A549 (cell line): ENCODE data around the gene TBC1D12. TPM values are rescaled to one million over a fixed set of nuclear protein-coding genes. Genes with fewer than 3 reads are reported as not detected.
"Not testable (repeated sequence)": the region's sequence is repeated elsewhere in the genome, so short reads cannot be mapped to it uniquely, and the experiment has no call there.

ENCODE experiments used
- ATAC-seq, 2 experiments: fragments of 200-7000 bp in 1 of 2; fragments of >200 bp in 1 of 2; cut with Nextera tagmentation in 1 of 2; cut with Tn5 transposase in 1 of 2; 3 replicates each; pipeline versions ENCODE4 v1.8.0 to v1.9.1; 2018 to 2020; ENCODE audit warnings: mild to moderate bottlenecking in 1 of 2, moderate library complexity in 1 of 2
- CTCF ChIA-PET: fragments of 300-600 bp; sonication (Branson Sonifier 250); formaldehyde crosslinking; extraction: SDS; loops from one replicate; lab custom pipeline; 2021; ENCODE audit warnings: antibody characterized with exemption, inconsistent platforms; lab: Yijun Ruan, JAX
- POLR2A ChIA-PET: fragments of 350-600 bp; formaldehyde crosslinking; extraction: SDS; loops from one replicate; lab custom pipeline; 2021; ENCODE audit warnings: antibody characterized with exemption, inconsistent platforms; lab: Yijun Ruan, JAX
- DNase-seq, 2 experiments: peaks; one replicate each; pipeline versions ENCODE4 v3.0.0 to v3.0.0-alpha.2; 2011 to 2016; ENCODE audit warnings: low read depth in 1 of 2, low spot score in 1 of 2
- FAIRE-seq: peaks from 2 replicates; lab custom pipeline; 2011; peaks lifted over from hg19 to GRCh38; lab: Jason Lieb, UNC
- H3K27ac ChIP-seq, 2 experiments: fragments of >200 bp; sonication (Bioruptor Twin); formaldehyde crosslinking; 3 replicates each; pipeline ENCODE4 v1.5.1; 2016 to 2017
- H3K4me1 ChIP-seq: fragments of >200 bp; sonication (Bioruptor Twin); formaldehyde crosslinking; 3 replicates; pipeline ENCODE4 v1.6.1; 2016
- H3K4me2 ChIP-seq: fragments of >200 bp; sonication (Bioruptor Twin); formaldehyde crosslinking; 3 replicates; pipeline ENCODE4 v1.6.1; 2016
- H3K4me3 ChIP-seq: fragments of >200 bp; sonication (Bioruptor Twin); formaldehyde crosslinking; 3 replicates; pipeline ENCODE4 v1.5.1; 2016
- H3K9me3 ChIP-seq: fragments of >200 bp; sonication (Bioruptor Twin); formaldehyde crosslinking; 3 replicates; pipeline ENCODE4 v1.6.1; 2016
- ATOH8 ChIP-seq: fragments of 250-450 bp; sonication (Bioruptor Pico); IDR thresholded peaks from 2 replicates; pipeline ENCODE4 v1.5.0; 2020; ENCODE audit warnings: low read depth, mild to moderate bottlenecking, moderate library complexity
- CEBPB ChIP-seq, 2 experiments: fragments of >200 bp in 1 of 2; sonication (Bioruptor Twin) in 1 of 2; formaldehyde crosslinking in 1 of 2; IDR thresholded peaks; 2 replicates each; pipeline ENCODE4 v1.6.1; 2012 to 2016
- EHF ChIP-seq: fragments of 250-450 bp; sonication (Bioruptor Pico); IDR thresholded peaks from 2 replicates; pipeline ENCODE4 v1.5.0; 2020; ENCODE audit warnings: mild to moderate bottlenecking
- FOSL2 ChIP-seq, 2 experiments: fragments of 450-650 bp in 1 of 2; fragments of >200 bp in 1 of 2; sonication (Bioruptor Twin) in 1 of 2; formaldehyde crosslinking; IDR thresholded peaks; 2 replicates each; pipeline versions ENCODE4 v1.5.0 to v1.6.1; 2016 to 2020; ENCODE audit warnings: mild to moderate bottlenecking in 1 of 2, moderate library complexity in 1 of 2
- HES2 ChIP-seq: fragments of >200 bp; sonication (Bioruptor Twin); formaldehyde crosslinking; IDR thresholded peaks from 2 replicates; pipeline ENCODE4 v1.6.1; 2016
- HEYL ChIP-seq: fragments of 250-450 bp; sonication (Bioruptor Pico); IDR thresholded peaks from 2 replicates; pipeline ENCODE4 v1.8.0; 2021; ENCODE audit warnings: mild to moderate bottlenecking, moderate library complexity
- HOXB13 ChIP-seq: fragments of 250-450 bp; sonication (Bioruptor Pico); IDR thresholded peaks from 2 replicates; pipeline ENCODE4 v1.5.0; 2020; ENCODE audit warnings: low read depth, mild to moderate bottlenecking, moderate library complexity
- HOXB5 ChIP-seq: fragments of 250-450 bp; sonication (Bioruptor Pico); IDR thresholded peaks from 2 replicates; pipeline ENCODE4 v1.5.0; 2020; ENCODE audit warnings: mild to moderate bottlenecking, moderate library complexity
- JUN ChIP-seq, 2 experiments: fragments of >200 bp; sonication (Bioruptor Twin); formaldehyde crosslinking; IDR thresholded peaks; 2 replicates in 1 of 2; 3 replicates in 1 of 2; pipeline ENCODE4 v1.6.1; 2016 to 2017
- MAX ChIP-seq: IDR thresholded peaks from 2 replicates; pipeline ENCODE4 v1.6.1; 2012
- MAZ ChIP-seq: fragments of 150-350 bp; IDR thresholded peaks from 2 replicates; pipeline ENCODE4 v1.6.1; 2014; ENCODE audit warnings: antibody characterized with exemption, low read depth, low read length, borderline replicate concordance
- NPAS2 ChIP-seq: fragments of 250-450 bp; sonication (Bioruptor Pico); IDR thresholded peaks from 2 replicates; pipeline ENCODE4 v1.8.0; 2022; ENCODE audit warnings: mild to moderate bottlenecking, moderate library complexity, borderline replicate concordance
- RAD21 ChIP-seq, 2 experiments: fragments of >200 bp in 1 of 2; sonication (Bioruptor Twin) in 1 of 2; formaldehyde crosslinking in 1 of 2; IDR thresholded peaks in 1 of 2; conservative IDR thresholded peaks in 1 of 2; 2 replicates in 1 of 2; 3 replicates in 1 of 2; pipeline ENCODE4 v1.6.1; 2012 to 2018; ENCODE audit warnings: inconsistent platforms in 1 of 2
- TFCP2L1 ChIP-seq: fragments of 250-450 bp; sonication (Bioruptor Pico); IDR thresholded peaks from 2 replicates; pipeline ENCODE4 v1.5.0; 2021; ENCODE audit warnings: mild to moderate bottlenecking
- USF2 ChIP-seq: fragments of 450-650 bp; IDR thresholded peaks from 2 replicates; pipeline ENCODE4 v1.6.1; 2014; ENCODE audit warnings: antibody characterized with exemption
- ZC3H11A ChIP-seq: fragments of 450-650 bp; IDR thresholded peaks from 2 replicates; pipeline ENCODE4 v1.6.1; 2014; ENCODE audit warnings: antibody characterized with exemption, mild to moderate bottlenecking
- ZNF302 ChIP-seq: fragments of 250-450 bp; sonication (Bioruptor Pico); IDR thresholded peaks from 2 replicates; pipeline ENCODE4 v1.9.0; 2021; ENCODE audit warnings: inconsistent platforms, mild to moderate bottlenecking, moderate library complexity
- WGBS: methylation state at CpG from one replicate; pipeline ENCODE4 v1.1.6; 2017; ENCODE audit errors: missing lambda C conversion rate; 5-methylcytosine and 5-hydroxymethylcytosine counted together
- polyA plus RNA-seq, 4 experiments: library from polyadenylated mRNA; depleted of rRNA in 3 of 4; stranded (reverse); fragments of >200 nt; fragmentation: RNase III in 1 of 4; extraction: RNeasy Plus Mini Kit Qiagen cat#74134 plus additional on column Dnase treatment in 1 of 4; gene quantifications; 2 replicates in 3 of 4; 3 replicates in 1 of 4; pipeline ENCODE4 v1.2.3, GENCODE V29; 2011 to 2017

TBC1D12 gene
- polyA plus RNA-seq, 2 of the 4 experiments (the other 2 are of a cell fraction) = 4.4 to 5.7 TPM

GRCh38 chr10:94376865-94377264 is 25.5 kb upstream of the TBC1D12 start:
- TF ChIP-seq EHF (CRISPR knock-in tag) = no peak
- no peak for TF ChIP-seq HES2
- no peak for TF ChIP-seq TFCP2L1
- TF ChIP-seq ZC3H11A = no peak
- TF ChIP-seq RAD21 (conservative IDR thresholded peaks at IDR 0.05 in 1 of 2, IDR thresholded peaks at IDR 0.05 in 1 of 2) = no peak
- no peak for TF ChIP-seq HOXB13 (CRISPR knock-in tag)
- TF ChIP-seq USF2 = no peak
- TF ChIP-seq MAZ = no peak
- TF ChIP-seq HEYL (CRISPR knock-in tag) = no peak
- TF ChIP-seq MAX = no peak
- TF ChIP-seq ZNF302 (CRISPR knock-in tag) = no peak
- TF ChIP-seq NPAS2 (CRISPR knock-in tag) = no peak
- TF ChIP-seq ATOH8 = no peak
- TF ChIP-seq JUN (IDR thresholded peaks at IDR 0.05) = no peak
- Histone ChIP-seq H3K4me3 (no peak overlapping the region), H3K27ac (no peak overlapping the region), H3K9me3 (no peaks in the 10 kb centered on the region), H3K4me2 (no peak overlapping the region), H3K4me1 (no peaks in the 10 kb centered on the region)
- no peak for FAIRE-seq
- WGBS = 42% methylated on average over 2 of the region's 2 CpGs
- no peak for ATAC-seq
- no peak for DNase-seq
- ChIA-PET CTCF (no interaction called here), POLR2A (no interaction called here)

- Histone ChIP-seq H3K4me3 (no peak overlapping the region), H3K9me3 (no peaks in the 10 kb centered on the region), H3K4me1 (no peaks in the 10 kb centered on the region), H3K4me2 (no peak overlapping the region)
- ATAC-seq (no peak), FAIRE-seq (no peak)
- POLR2A ChIA-PET = no interaction called here
- TF ChIP-seq MAX (no peak), HOXB5 (no peak), FOSL2 (IDR thresholded peaks at IDR 0.05) (no peak), FOSL2 (CRISPR knock-in tag; IDR thresholded peaks at IDR 0.05) (no peak), CEBPB (IDR thresholded peaks at IDR 0.05) (no peak)
- TF ChIP-seq, all 56 proteins: peak for 0
- DNase-seq = no peak
- WGBS = 92% methylated on average over 2 of the region's 2 CpGs
- H3K27ac ChIP-seq = no peak overlapping the region
- CTCF ChIA-PET = interaction anchor here (0.6 to 1.9 kb wide), 5 partner anchors 14 to 132 kb away, joined by 3 to 8 read pairs (median 5); partner anchors contain the start of gene NOC3L
These were observed 18.8 kb upstream of the TBC1D12 start for GRCh38 chr10:94383530-94383929.

GRCh38 chr10:94385733-94386132 is 16.6 kb upstream of the TBC1D12 start:
- H3K4me3 ChIP-seq, H3K4me2 ChIP-seq, ATAC-seq, DNase-seq, POLR2A ChIA-PET, H3K27ac ChIP-seq, FAIRE-seq, H3K9me3 ChIP-seq, H3K4me1 ChIP-seq, CTCF ChIA-PET: not testable (repeated sequence)
- 88% methylated on average over 3 of the region's 3 CpGs for WGBS

GRCh38 chr10:94392117-94392516 is 10.2 kb upstream of the TBC1D12 start:
- WGBS = 62% methylated on average over 9 of the region's 9 CpGs
- H3K4me3 ChIP-seq, DNase-seq, H3K27ac ChIP-seq, POLR2A ChIA-PET, FAIRE-seq, H3K4me1 ChIP-seq, H3K9me3 ChIP-seq, ATAC-seq, H3K4me2 ChIP-seq: not testable (repeated sequence)
- CTCF ChIA-PET = interaction anchor here (2.1 kb wide), 1 partner anchor 10 kb away, joined by 4 read pairs; the partner anchor contains the start of gene TBC1D12
